Stimulated activated CD8-positive, alpha-beta memory T cell treated with anti-CD3 and anti-CD28 coated beads, Interleukin-15, amount 100 ng/mL, for 1 hour (primary cell): ENCODE results near the gene CCNL2.
A peak's percentile ranks its signal among the peaks of the same experiment; 100 is the strongest.
"Not testable (repeated sequence)": the region's sequence is repeated elsewhere in the genome, so short reads cannot be mapped to it uniquely, and the experiment has no call there.

Experiments used
- DNase-seq: peaks from one replicate; pipeline ENCODE4 v3.0.0-alpha.2; 2020; ENCODE audit warnings: low read depth

Gene CCNL2

DNA sequence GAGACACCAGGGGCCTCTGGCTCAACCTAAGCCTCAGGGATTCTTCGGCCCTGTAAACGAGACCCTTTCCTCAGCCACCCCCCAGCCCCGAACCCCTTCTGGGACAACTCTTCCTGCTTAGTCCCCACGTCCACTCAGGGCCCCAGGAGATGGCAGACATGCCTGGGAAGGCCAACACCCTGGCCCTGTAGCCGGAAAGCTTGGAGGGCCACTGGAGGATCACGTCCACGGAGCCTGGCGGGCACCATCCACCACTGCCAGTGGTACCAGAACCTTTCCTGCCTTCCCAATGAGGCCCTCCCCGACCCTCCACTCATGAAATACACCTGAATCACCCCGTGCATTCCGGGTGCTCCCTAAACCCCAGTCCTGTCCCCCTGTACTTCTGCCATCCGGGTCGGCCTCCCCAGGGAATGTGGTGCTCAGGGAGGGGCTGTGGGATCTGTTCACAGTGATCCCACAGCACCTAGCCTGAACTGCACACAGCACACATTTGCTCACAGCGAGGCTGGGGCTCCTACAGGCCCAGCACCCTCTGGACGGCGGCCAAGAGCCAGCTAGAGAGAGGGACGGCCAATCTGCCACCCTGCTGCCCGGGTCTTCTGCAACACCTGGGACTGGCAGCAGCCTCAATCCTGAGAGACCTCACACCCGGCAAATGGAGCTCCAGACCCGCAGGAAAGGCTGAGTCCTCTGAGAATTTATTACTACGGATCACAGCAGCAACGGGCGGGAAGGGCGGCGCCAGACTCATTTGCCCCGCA, 25.9 kb downstream of the CCNL2 start:
- DNase-seq = no peak

DNA sequence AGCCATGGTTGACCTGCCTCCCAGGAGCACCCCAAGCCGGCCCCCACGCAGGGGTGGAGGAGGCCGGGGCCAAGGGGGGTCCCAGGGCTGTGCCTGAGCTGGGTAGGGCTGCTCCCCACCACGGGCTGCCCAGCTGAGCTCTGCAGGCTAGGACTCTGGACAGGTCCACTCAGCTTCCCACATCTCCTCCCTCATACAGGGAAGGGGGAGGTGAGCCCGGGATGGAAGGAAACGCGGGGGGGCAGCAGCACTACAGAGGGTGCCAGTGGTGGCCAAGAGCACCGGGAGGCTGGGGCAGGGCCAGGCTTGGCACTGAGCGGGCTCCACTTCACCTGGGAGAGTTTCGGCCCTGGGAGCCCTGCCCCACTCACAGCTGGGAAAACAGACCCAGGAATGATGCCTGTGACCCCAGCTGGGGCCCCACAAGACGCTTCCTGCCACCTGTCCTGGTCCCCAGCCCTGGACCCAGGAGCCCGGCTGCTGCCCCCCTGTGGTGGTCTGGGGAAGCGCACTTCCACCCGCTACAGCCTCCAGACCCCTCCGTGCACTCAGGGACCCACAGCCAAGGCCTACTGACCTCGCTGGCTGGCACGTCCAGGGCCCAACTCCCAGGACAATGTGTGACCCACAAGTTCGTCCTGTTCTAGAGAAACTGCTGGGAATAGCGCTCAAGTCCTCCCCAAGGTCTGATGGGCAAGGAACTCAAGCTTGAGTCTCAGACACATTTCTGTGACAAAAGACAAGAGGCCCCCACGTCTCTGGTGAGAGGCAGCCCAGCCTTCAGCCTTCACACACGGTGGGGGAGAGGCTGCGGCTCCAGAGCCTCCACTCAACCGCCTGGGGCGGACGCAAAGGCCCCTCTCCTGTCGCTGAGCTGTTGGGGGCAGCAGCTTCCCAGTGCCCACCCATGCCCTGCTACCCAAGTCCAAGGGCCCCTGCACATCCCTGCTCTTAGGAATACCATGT, 27.1 kb downstream of the CCNL2 start:
- DNase-seq = peak; percentile 67

DNA sequence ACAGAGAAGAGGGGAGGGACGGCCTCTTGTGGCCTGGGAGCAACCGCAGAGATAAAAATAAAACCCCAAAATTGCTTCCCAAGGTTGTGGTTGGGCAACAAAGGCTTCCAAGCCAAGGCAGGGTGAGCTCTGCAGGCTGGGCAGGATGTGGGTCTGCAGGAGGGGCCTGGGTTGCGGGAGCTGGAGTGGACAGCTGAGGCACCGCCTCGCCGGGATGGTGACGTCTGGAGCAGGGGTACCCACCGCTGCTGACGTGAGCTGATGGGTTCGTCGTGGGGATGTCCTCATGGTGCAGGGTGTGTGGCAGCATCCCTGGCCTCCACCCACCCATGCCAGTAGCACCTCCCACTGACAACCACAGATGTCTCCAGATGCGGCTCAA, 27.8 kb downstream of the CCNL2 start:
- no peak for DNase-seq

DNA sequence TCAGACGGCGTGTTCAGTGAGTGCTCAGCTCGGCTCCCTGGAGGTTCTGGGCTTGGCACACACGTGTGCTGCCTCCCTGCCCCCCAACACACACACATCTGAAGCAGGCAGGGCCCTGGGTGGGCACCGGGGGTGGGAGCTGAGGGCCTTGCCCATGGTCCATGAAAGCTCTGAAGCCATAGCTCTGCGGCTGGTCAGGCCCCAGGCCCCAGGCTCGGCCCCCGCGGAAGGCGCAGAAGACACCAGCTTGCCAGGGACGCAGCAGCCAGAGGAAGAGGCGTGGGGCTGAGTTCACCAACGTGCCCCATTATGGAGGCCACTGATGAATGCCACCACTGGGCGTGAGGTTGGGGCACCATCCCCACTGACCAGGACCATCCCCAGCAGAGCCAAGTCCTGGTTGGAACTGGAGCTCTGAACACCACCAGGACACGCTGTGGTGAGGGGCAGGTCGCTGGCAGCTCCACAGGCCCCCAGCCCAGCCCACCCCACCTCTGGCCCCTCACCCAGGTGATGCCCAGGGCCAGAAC, 28.3 kb downstream of the CCNL2 start:
- no peak for DNase-seq

DNA sequence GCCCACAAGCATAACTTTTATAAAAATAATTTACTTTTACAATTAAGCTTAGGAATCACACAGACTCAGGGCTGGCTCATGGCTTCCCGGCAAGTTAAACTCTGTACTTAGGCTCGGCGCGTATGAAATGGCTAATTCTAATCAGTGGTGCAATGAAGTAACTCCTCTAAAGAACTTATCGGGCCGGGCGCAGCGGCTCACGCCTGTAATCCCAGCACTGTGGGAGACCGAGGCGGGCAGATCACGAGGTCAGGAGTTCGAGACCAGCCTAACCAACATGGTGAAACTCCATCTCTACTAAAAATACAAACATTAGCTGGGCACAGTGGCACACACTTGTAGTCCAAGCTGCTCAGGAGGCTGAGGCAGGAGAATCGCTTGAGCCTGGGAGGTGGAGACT, 29.0 kb downstream of the CCNL2 start:
- not testable (repeated sequence) for DNase-seq

DNA sequence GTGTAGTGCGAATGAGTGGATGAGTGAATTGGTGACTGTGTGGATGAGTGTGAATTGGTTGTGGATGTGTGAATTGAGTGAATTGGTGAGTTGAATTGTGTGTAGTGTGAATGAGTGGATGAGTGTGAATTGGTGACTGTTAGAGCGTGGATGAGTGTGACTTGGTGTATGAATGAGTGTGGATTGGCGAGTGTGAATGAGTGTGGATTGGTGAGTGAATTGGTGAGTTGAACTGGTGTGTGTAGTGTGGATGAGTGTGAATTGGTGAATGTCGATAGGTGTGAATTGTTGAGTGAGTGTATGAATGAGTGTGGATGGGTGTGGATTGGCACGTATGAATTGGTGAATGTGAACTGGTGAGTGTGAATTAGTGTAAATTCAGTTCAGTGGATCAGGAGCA, 31.8 kb downstream of the CCNL2 start:
- no peak for DNase-seq

DNA sequence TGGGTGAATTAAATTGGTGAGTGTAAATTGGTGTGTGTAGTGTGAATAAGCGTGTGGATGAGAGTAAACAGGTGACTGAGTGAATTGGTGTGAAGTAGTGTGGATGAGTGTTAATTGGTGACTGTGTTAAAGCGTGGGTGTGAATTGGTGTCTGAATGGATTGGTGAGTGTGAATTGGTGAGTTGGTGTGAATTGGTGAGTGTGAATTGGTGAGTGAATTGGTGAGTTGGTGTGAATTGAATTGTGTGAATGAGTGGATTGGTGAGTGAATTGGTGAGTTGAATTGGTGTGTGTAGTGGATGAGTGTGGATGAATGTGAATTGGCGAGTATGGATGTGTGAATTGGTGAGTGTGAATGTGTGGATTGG, 32.5 kb downstream of the CCNL2 start:
- no peak for DNase-seq

DNA sequence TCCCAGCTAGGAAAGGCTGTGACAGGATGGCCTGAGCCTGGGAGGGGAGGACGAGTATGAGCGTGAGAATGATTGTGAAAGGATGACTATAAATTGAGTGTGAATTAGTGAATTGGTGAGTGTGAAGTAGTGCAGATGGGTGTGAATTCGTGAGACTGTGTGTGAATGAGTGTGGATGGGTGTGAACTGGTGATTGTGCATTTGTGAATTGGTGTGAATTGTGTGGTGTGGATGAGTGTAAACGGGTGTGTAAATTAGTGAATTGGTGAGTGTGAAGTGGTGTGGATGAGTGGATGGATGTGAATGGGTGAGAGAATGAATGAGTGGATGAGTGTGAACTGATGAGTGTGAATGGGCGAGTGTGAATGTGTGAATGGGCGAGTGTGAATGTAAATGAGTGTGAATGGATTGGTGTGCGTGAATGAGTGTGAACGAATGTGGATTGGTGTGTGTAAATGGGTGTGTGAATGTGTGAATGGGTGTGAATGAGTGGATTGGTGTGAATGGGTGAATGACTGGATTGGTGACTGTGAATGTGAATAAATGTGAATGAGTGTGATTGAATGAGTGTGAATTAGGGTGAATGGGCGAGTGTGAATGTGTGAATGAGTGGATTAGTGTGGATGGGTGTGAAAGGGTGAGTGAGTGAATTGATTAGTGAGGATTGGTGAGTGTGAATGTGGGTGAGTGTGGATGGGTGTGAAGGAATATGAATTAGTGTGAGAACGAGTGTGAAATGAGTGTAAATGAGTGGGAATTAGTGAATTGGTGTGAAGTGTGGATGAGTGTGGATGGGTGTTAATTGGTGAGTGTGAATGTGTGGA, 33.0 kb downstream of the CCNL2 start:
- DNase-seq = no peak

DNA sequence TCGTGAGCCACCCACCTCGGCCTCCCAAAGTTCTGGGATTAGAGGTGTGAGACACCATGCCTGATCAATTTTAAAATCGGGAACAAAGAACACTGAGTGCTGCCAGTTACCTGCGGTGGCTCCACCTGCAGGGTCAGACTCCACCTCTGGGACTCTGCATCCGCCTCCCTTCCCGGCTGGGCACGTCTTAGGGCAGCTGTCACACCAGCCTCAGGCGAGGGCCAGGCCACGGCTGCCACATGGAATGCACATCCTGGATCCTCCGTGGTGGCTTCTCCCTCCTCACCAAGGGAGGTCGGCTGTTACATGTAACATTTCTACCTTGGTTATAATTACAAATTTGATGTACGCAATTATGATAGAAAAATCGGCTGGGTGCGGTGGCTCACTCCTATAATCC, 34.9 kb downstream of the CCNL2 start:
- no peak for DNase-seq

DNA sequence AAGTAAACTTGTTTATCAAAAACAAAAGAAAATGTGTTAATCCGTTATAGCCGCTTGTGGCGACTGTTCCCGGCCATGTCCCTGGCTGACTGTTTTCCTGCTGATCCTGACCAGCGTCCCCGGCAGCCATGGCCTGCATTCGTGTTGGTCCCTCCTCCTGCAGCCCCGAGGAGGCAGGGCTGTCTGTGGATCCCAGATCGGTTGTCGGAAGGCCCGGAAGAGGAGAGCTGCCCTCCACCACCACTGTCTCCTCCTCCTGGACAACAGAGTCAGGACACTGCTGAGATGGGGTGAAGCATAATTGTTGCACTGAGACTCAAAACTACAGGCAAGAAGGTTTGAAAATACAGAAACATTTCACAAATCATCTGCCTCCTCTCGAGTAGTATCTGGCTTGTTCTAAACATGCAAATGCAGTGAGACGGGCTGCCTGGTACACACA, 37.1 kb downstream of the CCNL2 start:
- DNase-seq = no peak

DNA sequence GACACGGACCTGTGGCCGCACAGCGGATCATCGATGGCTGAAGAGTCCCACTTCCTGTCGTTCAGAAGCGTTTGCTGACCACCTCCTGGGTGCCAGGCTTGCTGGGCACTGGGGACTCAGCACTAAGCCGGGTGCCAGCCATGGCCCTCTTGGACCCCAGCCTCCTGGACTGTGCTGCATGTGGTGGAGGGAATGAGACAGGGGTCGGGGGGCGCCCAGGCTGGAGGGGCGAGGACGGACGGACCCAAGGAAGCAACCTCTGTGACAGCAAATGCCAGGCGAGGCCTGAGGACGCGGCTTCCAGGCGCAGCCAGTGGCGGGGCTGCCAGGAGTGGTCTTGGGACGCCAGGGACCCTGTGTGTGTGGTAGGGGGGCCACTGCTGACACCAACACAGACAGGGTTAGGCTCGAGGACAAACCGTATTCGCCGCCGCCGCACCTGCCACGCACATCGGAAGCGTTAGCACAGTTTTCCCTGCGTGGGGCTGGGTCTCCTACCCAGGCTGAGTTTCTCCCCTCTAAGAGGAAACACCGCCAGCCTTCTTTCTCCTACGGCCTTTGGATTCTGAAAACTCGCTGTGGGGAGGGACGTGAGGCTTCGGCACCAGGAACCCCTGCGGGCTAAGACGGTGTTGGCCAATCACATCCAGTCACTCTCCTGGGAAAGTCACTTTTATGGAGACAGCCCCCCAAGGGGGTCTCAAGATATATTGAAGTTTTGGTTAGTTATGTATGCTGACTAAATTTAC, 37.7 kb downstream of the CCNL2 start:
- DNase-seq = no peak

DNA sequence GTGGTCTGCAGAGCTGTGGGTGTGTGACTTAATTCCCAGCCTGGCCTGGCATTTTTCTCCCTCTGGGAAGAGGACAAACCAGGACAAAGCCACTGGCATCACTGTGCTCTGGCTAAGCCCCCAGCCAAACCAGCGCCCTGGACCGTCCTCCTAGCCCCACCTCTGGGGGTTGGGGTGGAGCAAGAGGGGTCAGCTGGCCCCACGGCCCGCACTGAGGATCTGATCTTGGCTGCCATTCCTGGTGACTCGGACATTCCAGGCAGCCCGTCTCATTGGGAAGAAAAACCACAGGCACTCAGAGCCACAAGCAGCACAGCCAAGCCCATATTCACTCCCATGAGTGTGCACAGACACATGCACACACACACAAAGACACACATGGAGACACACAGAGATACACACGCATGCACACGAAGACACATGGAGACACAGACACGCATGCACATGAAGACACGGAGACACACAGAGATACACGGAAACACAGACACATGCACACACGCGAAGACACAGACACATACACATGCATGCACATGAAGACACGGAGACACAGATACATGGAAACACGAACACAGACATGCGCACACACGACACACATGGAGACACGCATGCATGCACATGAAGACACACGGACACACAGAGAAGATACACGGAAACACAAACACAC, 38.5 kb downstream of the CCNL2 start:
- no peak for DNase-seq

DNA sequence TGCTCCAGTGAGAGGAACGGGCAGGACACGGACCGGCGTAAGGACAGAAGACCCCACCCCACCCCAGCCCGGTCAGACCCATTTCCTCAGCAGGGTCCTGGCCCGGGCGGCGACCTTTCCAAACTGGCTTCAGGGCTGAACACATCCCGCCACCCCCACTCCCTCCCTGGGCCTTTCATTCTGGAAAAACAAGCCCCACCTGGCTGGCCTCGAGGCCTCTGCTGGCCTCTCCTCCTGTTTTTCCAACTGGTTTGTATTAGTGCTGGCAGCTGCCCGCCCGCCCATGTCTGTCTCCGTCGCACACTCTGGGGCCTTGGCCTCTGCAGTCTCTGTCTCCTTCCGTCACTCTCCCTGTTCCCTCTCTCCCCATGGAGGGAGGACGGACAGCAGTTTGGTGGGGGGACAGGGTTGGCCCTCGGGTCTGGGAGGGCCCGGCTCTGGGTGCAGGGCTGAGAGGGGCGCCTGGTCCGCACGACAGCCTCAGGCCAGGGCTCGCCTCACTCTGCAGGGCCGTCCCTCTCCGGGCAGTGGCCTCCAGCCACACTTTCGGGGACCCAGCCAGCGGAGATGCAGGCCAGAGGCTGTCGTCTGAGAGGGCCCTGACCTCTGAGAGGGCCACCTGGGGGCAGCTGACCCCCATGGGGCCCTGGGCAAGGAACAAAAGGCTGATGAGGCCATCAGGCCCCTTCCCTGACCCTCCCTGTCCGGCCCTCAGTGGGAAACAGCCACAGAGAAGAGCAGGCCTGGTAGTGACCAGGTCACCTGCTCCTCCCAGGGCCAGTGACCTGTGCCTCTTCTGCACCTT, 39.3 kb downstream of the CCNL2 start:
- no peak for DNase-seq

DNA sequence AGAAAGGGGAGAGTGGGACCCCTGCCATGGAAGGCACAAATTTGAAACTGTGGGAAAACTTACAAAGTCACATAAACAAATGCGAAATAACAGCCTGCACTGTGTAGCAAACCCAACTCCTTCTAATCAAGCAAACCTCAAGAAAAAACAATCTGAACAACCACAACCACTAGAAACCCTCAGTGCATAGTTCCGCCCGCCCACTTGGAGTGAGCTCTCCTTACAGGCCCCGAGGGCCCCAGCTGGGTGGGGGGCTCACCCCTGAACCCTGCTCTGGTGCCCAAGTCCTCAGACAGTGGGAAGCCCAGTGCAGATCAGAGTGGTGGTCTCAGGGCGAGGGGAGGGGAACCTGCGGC, 39.8 kb downstream of the CCNL2 start:
- no peak for DNase-seq

DNA sequence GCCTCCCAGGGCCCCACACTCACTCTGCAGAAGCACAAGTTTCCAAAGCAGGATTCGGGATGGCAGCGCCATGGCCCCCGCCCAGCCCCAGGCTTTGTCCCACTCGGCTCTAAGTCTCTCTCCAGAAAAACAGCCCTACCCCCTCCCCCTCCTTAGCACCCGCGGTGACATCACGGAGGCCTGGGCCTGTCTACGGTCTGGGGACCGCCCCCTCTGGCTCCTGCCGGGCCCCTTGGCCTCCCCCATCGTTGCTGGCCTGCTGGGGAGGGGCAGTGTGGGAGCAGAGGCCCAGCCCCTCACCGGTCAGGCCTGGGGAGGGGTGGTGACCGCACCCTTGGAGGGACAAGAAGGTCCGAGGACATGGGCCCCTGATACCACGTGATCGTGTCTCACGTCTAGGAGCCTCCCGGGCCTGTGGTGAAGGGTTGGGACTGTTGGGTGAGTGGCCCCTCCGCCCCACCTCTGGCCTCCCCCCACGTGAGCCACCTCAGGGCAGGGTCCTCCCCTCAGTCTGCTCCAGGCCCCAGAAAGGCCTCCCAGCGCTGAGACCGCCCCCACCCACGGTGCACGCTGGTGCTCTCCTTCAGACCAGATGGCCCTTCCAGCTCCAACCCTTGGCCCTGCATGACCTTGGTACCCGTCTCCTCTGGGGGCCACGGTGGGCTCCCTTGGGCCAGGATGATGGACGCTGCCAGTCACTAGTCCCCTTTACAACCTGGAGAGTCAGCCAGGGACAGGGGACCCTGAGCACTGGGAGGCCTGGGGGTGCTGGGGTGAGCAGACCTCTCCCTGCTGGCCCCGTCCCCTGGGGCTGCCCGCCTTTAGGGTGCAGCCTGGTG, 40.5 kb downstream of the CCNL2 start, which contains the start of gene MXRA8:
Gene MXRA8 (minus strand): TSS at position 123 of the 839 bp plus-strand sequence. CDS start 51 bp downstream, at position 72.
- no peak for DNase-seq

DNA sequence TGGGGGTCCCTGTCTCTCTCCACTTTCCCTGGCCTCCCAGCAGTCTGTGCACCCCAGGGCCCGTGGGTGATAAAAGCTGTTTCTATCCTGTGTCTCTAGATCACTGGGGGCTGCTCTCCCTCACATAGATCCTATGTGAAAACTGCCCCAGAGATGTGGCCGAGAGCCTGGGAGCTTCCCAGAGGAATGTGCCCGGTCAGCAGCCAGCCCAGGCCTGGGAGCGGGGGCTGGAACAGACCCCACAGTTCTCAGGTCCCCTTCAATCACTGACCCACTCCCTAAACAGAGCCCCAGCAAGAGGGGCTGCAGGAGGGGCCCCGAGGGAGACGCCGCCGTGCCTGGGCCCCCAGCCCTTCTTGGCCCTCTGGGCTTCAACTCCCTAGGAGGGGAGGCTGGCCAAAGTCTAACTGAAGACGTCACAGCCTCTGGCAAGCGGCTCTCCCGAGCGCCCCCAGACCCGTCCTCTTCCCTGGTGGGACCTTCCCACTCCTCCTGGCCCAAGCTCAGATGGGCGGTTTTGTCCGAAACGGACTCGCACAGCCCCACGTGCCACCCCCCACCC, 41.2 kb downstream of the CCNL2 start:
- DNase-seq = no peak

DNA sequence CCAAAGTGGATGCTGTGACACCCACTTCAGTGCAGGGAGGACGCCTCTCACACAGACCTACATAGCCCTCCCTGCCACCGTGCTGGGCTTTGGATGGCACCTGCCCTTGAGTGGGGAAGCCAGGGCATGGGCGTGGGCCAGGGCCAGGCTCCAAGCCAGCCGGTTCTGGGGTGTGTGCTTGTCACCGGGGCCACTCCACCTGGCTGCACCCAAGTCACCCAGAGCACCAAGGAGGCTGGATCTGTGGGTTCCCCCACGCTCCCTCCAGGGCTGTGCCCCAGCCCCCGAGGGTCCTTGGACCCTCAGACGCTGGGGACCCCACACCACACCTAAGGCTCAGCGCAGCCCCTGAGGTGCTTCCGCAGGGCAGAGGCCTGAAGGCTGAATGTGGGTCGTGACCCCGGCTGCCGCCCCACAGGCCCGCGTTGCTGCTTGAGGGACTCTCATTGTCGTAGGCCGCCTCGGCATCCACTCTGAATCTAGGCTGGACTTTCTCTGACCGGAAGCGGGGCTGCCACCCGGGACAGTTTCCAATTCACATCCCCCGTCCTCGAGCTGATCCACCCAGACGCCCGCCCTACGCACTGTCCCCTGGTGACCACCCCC, 42.2 kb downstream of the CCNL2 start:
- DNase-seq = no peak

DNA sequence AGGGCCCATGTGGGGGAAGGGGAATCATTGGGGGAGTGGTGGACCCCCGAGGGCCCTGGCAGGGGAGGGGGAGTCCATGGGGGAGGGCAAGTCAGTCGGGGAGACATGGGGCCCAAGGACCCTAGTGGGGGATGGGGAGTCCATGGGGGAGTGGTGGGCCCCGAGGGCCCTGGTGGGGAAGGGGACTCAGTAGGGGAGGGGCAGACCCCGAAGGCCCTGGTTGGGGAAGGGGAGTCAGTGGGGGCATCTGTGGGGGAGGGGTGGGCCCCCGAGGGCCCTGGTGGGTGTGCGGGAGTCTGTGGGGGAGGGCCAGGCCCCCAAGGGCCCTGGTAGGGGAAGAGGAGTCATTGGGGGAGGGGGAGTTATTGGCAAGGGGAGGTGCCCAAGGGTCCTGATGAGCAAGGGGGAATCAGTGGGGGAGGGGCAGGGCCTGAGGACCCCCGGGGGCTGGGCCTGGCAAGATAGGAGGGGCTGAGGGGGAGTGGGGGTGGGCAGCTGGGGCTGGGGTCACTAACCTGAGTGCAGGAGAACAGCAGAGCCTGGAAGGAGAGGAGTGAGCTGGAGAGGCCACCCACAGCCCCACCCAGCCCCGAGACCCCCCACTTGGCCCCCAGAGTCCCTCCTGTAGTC, 42.9 kb downstream of the CCNL2 start:
- DNase-seq = no peak
